ENCODE results near the gene MBD1. TPM values are rescaled to one million over a fixed set of nuclear protein-coding genes. Genes with fewer than 3 reads are reported as not detected.
A peak's percentile ranks its signal among the peaks of the same experiment; 100 is the strongest.

MBD1 gene
- total RNA-seq, 1 experiment from 2014 or later, result 58.1 TPM

DNA sequence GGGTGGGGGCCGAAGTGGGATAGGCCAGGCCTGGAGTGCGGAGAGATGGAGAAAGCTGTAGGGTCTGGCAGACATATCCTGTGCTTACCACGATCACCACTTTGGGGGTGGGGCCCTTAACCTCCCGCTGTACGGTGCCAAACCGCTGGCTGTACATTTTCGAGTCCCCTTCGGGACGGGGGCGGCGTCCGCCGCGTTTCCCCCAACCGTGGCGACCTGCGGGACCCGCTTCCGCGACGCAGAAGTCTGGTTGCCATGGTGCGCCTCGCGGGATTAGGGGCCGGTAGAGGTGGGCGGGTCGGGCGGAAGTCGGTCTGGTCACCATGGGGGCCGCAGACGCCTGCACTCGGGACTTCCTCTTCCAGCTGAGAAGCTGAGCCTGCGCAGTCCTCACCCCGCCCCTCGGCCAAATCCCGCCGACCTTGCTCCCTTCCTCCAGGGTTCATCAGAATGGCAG is 15.0 kb downstream of the MBD1 start, which contains the start of gene CFAP53:
TSS of gene CFAP53 (minus strand) at position 248 of the 457 bp plus-strand sequence. CDS start at position 157, 91 bp downstream.
- H3K18ac ChIP-seq (ENCODE audit: insufficient read length, low read depth, low read length), result no peak within 1 kb of the TSS
- Mint-ChIP-seq H3K9me3 (no peaks in the 10 kb centered on the region), H3K27me3 (ENCODE audit: low read depth) (peaks cover 6% of the 10 kb centered on the region), H3K36me3 (ENCODE audit: insufficient read depth in 1 of 3, low read depth in 3 of 3) (peaks cover 10 to 22% (median 20%) of the 10 kb centered on the region in 3 experiments; a peak in 6 of 7 replicates), H3K4me1 (peaks cover 6 to 10% of the 10 kb centered on the region in 2 experiments; a peak in 3 of 4 replicates), H3K27ac (peak within 1 kb of the TSS in 1 of 3 experiments; percentile 83; a peak in 2 of 7 replicates), H3K4me3 (peak within 1 kb of the TSS; percentile 79 to 88)
- H4K20me1 ChIP-seq (ENCODE audit: control insufficient read depth, insufficient read depth, insufficient read length), result no peaks in the 10 kb centered on the region
- no peak within 1 kb of the TSS for H3K4ac ChIP-seq (ENCODE audit: low read depth, low read length)
- WGBS (ENCODE audit: extremely low coverage, insufficient read length, low lambda C conversion rate), result no CpG with 5 or more reads among the region's 37 CpGs
- no peak within 1 kb of the TSS for H4K5ac ChIP-seq (ENCODE audit: insufficient read length, low read depth, low read length)
- peak within 1 kb of the TSS; percentile 27 for H3K4me2 ChIP-seq (ENCODE audit: insufficient read depth, insufficient read length, low read length)
- no peak within 1 kb of the TSS for H2BK5ac ChIP-seq (ENCODE audit: insufficient read length, low read length)
- no peaks in the 10 kb centered on the region for H3K23me2 ChIP-seq (ENCODE audit: insufficient read length, low read depth, low read length, poor library complexity, severe bottlenecking)
- H4K8ac ChIP-seq (replicated peaks; ENCODE audit: insufficient read length, low read depth, low read length), result no peak within 1 kb of the TSS
- peak; percentile 95 for DNase-seq
- no peak within 1 kb of the TSS for H3K9ac ChIP-seq (ENCODE audit: extremely low read depth, insufficient read length, low read length)
- H3K79me1 ChIP-seq (ENCODE audit: insufficient read depth, low read depth, low read length, poor library complexity, severe bottlenecking), result no peaks in the 10 kb centered on the region
- no peak within 1 kb of the TSS for H3K23ac ChIP-seq (ENCODE audit: insufficient read length, low read depth, low read length)
- H4K91ac ChIP-seq (ENCODE audit: insufficient read length, low read depth, low read length), result no peak within 1 kb of the TSS
- no peak within 1 kb of the TSS for H3T11ph ChIP-seq (ENCODE audit: low read length)
- H3K27ac ChIP-seq (ENCODE audit: insufficient read length, low read depth, low read length), result no peak within 1 kb of the TSS
- no peaks in the 10 kb centered on the region for H3K9me3 ChIP-seq (ENCODE audit: control insufficient read depth, low read depth, low read length)
- H2AFZ ChIP-seq (ENCODE audit: low read length), result no peak within 1 kb of the TSS
- H2BK12ac ChIP-seq (ENCODE audit: insufficient read length, low read depth, low read length), result no peak within 1 kb of the TSS
- H3K27me3 ChIP-seq (ENCODE audit: insufficient read depth, low read length), result no peaks in the 10 kb centered on the region
- TF ChIP-seq, protein P1, sequence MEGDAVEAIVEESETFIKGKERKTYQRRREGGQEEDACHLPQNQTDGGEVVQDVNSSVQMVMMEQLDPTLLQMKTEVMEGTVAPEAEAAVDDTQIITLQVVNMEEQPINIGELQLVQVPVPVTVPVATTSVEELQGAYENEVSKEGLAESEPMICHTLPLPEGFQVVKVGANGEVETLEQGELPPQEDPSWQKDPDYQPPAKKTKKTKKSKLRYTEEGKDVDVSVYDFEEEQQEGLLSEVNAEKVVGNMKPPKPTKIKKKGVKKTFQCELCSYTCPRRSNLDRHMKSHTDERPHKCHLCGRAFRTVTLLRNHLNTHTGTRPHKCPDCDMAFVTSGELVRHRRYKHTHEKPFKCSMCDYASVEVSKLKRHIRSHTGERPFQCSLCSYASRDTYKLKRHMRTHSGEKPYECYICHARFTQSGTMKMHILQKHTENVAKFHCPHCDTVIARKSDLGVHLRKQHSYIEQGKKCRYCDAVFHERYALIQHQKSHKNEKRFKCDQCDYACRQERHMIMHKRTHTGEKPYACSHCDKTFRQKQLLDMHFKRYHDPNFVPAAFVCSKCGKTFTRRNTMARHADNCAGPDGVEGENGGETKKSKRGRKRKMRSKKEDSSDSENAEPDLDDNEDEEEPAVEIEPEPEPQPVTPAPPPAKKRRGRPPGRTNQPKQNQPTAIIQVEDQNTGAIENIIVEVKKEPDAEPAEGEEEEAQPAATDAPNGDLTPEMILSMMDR (conservative IDR thresholded peaks at IDR 0.05), result no peak
- no peak within 1 kb of the TSS for H3K14ac ChIP-seq (ENCODE audit: insufficient read depth, low read length)
- no peak within 1 kb of the TSS for H3K56ac ChIP-seq (ENCODE audit: insufficient read length, low read depth, low read length)
- H2BK15ac ChIP-seq (ENCODE audit: low read depth, low read length), result no peak within 1 kb of the TSS
- no peak within 1 kb of the TSS for H2AK5ac ChIP-seq (ENCODE audit: insufficient read length, low read length)
- H3K4me1 ChIP-seq (ENCODE audit: insufficient read depth, low read length), result no peaks in the 10 kb centered on the region
- H2BK20ac ChIP-seq (ENCODE audit: low read depth, low read length, poor library complexity, severe bottlenecking), result no peak within 1 kb of the TSS
- H2BK120ac ChIP-seq (ENCODE audit: low read depth, low read length, poor library complexity, severe bottlenecking), result no peak within 1 kb of the TSS
- no peaks in the 10 kb centered on the region for H3K79me2 ChIP-seq (ENCODE audit: insufficient read depth, low read length)
